Vagina (tissue), 2 donors: Measurements from ENCODE around the gene GKN2.

Experiments used
- CTCF ChIP-seq, 3 experiments: fragments of 450-650 bp in 2 of 3; fragments of 200-600 bp in 1 of 3; sonication (generic) in 1 of 3; IDR thresholded peaks; one replicate each; pipeline ENCODE4 v1.5.1; 2017 to 2019; ENCODE audit warnings: antibody characterized with exemption in 3 of 3, mild to moderate bottlenecking in 2 of 3, moderate library complexity in 2 of 3
- POLR2A ChIP-seq, 2 donors: fragments of 450-650 bp; IDR thresholded peaks; one replicate each; pipeline ENCODE4 v1.6.1; 2017; ENCODE audit warnings: antibody characterized with exemption in 2 of 2, mild to moderate bottlenecking in 2 of 2, moderate library complexity in 2 of 2

GRCh38 chr2:68969736-68970490 lies 17.2 kb upstream of the GKN2 start:
- no peak for TF ChIP-seq POLR2A (IDR thresholded peaks at IDR 0.05)
- TF ChIP-seq CTCF (IDR thresholded peaks at IDR 0.05) = no peak
